GM18520 (cell line): ENCODE results near the gene CCDC88B.

Experiments used
- ATAC-seq: cut with Tn5 transposase; IDR thresholded peaks from one replicate; pipeline ENCODE4 v1.9.1; 2021; ENCODE audit not compliant: unreplicated experiment

CCDC88B gene

DNA sequence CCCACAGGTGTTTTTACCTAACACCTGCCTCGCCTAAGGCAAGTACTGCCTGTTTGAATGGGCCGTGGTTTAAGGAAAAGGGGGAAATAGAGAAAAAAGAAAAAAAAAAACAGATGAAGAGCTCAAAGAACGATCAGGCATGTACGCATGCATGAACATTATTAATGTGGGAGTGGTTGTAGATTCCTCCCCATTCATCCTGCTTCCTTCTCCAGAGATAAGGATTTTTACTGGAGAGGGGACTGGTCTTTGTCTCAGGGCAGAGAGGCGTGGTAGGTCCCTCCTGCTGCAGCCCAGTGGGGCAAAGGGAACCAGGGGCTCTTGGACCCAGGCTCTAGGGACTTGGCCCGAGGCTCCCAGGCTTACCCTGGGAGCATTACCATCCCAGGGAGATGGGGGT lies 42.0 kb downstream of the CCDC88B start:
- ATAC-seq, result no peak

DNA sequence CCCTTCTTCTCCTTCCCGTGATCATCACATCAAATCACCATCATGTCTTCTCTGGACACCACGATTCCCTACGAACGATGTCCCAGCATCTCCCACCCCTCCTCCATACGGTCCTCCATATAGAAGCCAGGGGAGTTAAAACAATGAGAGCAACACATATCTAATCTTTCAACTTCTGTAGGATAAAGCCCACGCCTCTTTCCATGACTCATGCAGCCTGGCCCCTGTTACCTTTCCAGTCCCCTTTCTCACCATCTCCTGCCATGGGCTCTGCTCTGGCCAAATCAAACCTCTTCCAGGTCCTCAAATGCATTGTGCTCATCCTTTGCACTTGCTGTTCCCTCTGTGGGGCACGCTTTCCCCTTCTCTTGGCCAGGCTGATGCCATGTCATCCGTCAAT lies 42.6 kb downstream of the CCDC88B start:
- ATAC-seq, result no peak

DNA sequence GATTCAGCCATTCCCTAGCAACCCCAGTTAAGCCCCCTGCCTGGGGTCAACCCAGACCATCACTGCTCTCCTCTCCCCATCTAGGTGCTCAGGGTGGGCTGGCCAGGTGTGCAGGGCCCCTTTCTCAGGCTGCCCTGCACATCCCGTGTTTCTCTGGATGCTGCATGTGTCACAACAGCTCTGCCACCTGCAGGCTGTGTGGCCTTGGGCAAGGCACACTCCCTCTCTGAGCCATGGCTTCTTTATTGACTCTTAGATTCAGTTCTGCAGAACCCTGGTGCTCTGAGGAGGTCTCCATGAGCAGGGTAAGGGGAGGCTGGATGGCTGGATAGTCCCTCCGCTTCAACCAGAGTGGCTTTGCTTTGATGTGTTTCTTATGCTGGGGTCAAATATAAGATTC lies 43.6 kb downstream of the CCDC88B start:
- no peak for ATAC-seq

DNA sequence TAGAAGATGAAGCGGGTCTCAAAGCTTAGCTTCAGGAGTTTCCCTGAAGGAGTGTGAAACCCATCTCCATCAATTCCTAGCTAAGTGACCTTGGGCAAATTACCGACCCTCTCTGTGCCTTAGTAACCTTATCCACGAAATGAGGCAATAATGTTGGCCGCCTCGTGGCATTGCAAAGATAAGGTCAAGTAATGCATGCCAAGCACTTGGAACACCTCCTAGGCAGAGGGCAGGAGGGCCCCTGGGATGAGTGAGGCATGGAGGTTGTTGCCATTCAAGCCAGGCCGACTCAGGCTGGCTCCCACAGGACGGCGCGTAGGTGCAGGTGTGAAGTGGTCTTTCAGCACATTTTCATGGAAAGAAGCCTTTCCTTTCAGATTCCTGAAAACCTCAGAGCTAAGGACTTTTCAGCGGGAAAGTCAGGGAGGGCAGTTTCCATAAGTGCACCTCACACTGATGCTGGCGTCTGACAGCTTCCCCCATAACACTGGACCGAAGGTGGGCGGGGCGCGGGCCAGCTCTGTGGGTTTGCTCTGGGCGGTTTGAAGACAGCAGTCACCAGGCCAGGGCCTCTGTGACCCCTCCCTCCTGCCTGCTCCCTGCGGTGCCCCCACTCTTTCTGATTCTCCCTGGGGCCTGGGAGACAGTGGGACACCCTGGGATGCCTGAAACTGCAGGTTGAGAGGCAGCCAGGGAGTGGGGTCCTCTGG lies 44.2 kb downstream of the CCDC88B start:
- ATAC-seq, result no peak

DNA sequence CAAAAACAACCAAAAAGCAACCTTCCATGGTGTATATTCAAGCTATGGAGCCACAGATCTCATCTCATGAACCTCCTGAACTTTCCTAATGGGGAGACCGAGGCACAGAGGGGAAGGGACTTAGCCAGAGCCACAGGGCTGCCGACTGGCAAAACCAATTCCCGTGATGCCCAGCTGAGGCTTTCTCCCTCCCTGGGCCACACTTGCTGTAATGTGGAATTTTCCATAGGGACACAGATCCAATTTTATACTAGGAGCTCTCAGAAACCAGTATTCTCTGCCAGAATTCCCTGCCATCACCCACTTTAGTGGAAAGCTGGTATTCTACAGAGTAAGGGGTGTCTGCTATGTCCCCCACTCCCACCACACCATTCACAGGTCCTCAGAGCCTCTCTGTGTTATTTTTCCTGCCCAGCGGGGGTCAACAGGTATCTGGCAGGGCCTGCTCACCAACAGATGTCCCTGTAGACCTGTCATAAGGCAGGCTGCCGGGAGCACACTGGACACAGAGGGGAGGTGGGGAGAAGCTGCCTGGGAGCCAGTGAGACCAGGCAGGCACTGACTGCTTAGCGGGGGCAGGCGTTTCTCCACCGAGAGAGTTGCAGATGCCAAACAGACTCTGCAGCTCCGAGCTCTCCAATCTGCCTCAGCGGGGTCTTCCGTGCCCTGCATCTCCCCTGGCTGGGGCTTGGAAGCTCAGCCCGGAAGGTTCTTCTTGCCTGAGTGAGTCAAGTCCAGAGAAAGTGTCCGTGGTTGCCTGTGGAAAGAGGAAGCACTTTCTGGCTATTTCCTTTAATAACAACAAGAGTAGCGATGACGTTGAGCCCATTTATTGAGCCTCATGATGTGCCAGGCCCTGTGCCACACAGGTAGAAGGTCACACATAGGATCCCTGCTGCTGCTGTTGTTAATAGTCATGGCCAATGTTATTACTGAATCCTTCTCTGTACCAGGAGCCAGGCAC lies 45.3 kb downstream of the CCDC88B start:
- ATAC-seq, result no peak

DNA sequence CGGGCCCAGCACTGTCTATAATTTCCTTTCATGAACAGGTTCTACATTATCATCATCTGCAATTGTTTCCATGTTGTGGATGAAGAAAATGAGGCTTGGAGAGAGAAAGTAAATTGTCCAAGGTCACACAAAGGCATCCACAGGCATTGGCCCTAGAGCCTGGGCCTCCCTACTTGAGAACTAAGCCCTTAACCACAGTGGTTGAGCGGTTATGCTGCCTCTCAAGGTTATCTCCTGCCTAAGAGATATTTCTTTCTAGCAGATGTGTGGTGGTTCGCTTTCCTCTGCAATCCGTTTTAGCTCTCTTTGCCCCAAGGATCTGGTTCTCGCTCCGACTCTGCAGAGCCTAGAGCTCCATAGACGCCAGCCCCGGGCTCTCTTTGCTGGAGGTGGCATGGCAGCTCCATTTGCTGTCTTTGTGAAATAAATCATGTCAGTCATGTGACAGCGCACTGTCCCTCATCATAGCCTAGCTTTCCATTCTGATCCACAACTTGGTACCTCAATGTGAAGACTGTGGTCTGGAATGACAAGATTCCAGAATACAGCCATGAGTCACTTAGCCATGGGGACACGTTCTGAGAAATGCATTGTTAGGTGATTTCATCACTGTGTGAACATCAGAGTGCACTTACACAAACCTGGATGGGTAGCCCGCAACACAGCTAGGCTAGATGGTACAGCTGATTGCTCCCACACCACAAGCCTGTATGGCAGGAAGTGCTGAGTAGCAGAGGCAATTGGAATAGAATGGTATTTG lies 46.1 kb downstream of the CCDC88B start:
- ATAC-seq, result no peak

DNA sequence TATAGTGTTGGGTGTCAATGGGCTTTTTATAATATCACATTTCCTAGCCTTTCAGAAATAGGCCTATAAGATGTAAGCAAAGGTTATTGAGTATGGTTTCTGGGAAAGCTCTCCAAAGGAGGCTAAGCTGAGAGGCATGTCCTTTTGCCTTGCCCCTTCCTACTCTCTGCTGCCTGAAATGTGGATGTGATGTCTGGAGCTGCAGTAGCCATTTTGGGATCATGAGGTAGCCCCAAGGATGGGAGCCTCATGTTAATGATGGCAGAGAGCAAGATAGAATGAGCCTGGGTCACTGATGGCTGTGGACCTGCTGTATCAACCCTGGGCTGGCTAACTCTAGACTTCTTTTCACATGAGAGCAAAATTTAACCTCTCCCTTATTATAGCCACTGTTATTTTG lies 47.9 kb downstream of the CCDC88B start:
- ATAC-seq, result no peak

DNA sequence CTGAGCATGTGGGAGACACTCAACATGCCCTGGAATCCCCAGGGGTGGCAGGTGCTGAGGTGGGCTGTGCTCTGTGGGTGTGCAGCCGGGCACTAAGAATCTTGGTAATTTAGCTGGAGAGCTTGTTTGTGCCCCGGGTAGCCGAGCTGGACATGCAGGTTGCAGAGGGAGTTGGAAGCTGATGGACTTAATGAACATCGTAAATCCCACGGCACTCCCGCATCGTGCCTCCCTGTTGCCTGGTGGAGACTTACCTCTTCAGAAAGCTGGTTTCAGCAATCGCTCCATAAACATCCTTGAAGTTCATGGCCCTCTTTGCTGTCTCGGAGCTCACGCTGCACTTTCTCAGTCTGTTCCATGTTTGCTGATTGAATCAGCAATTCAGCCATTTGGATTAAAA lies 48.9 kb downstream of the CCDC88B start:
- no peak for ATAC-seq

DNA sequence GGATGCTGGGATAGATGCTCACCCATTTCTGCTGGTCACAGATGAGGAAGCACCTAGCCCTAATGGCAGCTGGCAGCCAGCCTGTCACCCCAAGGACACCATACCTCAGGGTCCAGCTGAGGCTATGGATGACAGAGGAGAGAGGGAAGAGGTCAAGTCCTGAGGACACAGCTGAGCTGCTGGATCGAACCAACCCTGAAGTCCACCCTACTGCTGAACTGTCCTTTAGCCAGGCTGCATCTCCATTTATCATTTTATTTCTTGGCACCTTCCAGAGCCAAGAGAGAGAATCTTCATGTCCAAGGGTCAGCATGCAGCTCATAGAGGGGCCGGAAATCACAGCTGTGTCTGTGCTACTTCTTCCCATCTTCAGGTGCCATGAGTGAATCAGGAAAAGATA lies 49.8 kb downstream of the CCDC88B start:
- no peak for ATAC-seq

DNA sequence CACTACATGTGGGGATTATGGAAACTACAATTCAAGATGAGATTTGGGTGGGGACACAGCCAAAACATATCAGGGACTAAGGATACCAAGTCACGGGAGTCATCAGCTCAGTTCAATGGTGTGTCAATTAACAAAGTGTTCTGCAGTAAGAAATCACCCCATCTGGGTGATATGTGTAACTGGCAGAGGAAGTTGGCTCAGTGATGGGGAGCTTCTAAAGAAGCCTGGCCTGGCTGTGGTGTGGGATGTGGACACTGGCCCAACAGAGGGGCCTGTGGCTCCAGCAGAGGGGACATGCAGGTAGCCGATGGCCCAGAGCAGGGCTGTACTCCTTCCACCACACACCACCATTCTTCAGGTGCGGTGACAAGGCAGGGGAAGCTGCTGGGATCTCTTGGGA lies 50.6 kb downstream of the CCDC88B start:
- no peak for ATAC-seq

DNA sequence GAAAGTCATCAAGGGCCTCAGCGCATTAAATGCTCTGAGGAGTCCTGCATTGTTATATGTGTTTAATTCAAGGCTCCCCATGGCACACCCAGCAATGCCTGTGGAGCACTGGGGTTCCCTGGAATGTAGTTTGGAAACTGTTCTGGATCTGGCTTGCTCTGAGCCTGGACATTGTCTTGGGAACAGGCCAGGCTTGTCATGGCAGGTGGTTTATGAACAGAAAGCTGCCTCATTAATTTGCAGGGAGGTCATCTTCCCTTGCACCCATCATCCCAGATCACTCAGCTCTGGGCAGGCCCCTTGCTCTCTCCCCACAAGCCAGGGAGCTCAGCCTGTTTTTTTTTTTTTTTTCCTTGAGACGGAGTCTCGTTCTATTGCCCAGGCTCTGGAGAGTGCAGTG lies 51.8 kb downstream of the CCDC88B start:
- ATAC-seq, result no peak

DNA sequence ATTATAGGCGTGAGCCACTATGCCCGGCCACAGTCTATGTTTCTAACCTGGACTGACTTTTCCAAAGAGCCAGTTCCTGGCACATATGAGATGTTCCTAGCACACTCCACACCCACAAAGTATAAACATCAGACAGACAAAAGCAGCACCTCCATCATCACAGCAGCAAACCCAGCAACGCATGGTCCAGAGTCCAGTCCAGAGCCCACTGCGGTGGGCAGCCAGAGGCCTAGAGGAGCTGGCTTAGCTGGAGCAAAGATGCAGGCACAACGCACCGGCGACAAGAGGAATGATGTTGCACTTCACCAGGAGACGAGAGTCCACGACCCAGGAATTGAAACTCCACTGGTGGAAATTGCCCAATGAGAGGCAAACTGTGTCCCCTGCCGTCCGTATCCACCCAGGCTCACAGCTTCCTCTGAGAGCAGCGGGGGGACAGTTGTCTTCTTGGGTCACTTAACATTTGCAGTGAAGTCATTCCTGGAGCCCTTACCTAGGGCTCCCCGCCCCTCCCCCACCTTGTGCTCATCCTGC lies 55.6 kb downstream of the CCDC88B start:
- ATAC-seq, result no peak

DNA sequence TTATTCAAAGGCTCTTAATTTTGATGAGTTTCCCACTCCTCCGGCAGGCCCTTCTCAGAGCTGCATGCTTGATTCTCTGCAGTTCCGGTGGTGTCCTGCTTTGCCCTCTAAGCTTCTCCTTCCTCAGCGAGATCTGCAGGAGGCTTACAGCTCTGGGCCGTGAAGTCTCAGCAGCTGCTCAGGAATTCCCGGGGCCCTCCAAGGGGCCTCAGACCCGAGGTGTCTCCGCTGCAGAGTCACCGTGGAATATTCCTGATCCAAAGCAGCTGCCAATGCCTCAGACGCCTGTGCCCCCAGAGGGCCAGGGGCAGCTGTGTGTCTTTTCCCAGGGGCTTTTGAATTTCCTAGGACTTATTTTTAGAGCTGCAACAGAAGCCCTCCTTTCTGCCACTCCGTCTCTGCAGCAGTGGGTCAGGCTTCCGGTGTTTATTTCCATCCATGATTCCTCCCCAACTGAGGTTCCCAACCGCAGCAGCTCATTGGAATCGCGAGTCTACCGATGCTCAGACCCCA lies 56.1 kb downstream of the CCDC88B start:
- ATAC-seq, result no peak

DNA sequence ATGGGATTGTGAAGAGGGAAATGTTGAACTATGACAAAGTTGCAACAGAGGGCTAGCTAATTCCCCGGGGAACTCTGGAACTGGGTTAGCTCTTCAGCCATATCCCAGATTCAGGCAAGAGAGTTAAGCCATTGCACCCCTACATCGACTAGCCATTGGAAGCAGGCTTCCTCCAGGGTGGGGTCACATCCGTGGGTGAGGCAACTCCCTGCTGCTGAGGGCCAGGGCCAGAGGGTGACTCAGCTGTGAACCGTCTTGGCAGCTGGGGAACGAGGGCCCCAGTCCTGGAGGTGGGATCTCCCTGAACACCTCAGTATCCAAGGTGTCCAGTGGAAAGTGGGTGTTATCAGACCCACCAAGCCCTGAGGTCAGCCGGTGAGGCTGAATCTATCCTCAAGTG lies 60.1 kb downstream of the CCDC88B start:
- no peak for ATAC-seq

DNA sequence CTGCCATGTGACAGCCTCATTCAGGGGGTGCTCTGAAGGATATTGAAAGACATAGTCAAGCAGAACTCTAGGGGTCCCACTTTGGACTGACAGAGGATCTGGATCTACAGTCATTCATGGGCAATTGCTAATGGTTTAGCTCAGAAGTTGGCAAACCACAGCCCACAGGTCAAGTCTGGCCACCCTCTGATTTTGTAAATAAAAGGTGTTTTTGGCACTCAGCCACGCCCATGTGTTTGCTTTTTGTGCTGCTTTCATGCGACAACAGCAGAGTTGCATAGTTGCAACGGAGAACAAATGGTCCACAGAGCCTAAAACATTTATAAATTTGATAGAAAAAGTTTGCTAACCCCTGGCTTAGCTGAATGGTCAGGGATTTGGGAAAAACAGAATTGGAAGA lies 60.7 kb downstream of the CCDC88B start:
- ATAC-seq, result no peak

DNA sequence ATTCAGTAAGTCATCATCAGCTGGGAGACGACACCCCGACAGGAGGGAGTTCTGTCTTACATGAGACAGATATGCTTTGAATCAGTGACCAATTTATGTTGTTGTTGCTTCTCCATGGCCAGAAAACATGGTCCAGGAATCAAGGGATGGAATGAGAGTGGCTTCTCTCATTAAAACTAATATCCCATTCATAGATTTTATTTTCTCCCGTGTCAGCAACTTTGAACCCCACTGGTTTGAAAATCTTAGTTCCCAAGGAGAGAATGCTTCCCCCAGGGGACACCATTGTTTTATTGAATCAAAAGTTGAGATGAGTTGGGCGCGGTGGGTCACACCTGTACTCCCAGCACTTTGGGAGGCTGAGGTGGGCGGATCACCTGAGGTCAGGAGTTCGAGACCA lies 61.8 kb downstream of the CCDC88B start:
- no peak for ATAC-seq

DNA sequence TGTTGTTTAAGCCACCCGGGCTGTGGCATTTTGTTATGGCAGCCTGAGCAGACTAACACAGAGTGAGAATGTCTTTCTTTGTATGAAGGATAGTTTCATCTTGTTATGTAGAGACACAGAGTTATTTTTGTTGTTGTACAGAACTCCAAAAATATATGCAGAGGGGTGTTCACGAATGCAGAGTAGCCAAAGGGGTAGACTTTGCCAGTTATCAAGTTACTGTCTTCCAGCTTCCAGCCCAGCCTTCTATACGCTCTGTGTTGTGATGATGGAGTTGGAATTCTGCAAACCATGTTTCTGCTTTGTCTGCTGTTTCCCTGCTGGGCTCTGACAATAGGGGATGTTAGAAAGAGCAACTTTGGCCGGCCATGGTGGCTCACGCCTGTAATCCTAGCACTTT lies 63.1 kb downstream of the CCDC88B start:
- no peak for ATAC-seq

DNA sequence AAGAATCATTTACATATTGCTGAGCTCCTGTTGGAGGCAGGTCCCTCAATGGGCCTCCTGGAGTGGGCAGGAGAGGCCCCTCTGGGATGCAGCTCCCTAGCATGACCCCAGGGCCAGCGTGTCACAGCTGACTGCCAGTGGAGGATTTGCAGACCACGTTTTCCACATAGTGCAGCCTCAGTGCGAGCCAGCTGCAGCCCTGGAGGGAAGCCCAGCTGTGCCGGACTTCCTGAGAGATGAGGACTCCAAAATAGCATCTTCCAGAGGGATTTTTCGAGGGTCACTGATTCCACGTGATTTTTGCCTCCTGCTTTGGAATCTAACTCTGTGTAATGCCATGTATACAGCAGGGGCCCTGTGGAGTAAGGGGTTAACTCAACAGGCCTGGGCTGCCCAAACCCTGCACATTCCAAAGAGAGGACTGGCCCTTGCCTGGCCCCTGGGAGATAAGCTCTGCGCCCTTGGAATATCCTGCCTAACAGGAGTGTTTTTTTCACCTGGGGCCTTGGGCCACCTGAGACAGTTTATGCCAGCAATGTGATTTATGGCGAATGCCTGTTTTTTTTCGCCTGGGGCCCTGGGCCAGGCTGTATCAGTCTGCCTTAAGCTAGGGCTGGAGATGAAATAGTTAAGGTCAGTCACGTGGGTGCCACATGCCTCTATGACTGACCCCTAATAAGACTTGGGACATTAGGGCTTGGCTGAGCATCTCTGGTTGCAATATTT lies 66.4 kb downstream of the CCDC88B start:
- no peak for ATAC-seq
